Neural progenitor cell (in vitro differentiated cells): ENCODE measurements around the gene BAK1. TPM values are rescaled to one million over a fixed set of nuclear protein-coding genes. Genes with fewer than 3 reads are reported as not detected.

Experiments
- DNase-seq: peaks from one replicate; pipeline ENCODE4 v3.0.0-alpha.2; 2016; ENCODE audit warnings: low spot score
- H2AFZ ChIP-seq: fragments of 200-600 bp; sonication (generic); replicated peaks from 2 replicates; pipeline ENCODE4 v1.6.1; 2016; ENCODE audit warnings: antibody characterized with exemption
- H3F3A ChIP-seq: fragments of 200-600 bp; sonication (generic); 2 replicates; pipeline ENCODE4 v1.6.1; 2016; ENCODE audit warnings: antibody characterized with exemption, low read depth
- H3K27ac ChIP-seq: fragments of 200-600 bp; sonication (generic); 2 replicates; pipeline ENCODE4 v1.5.1; 2016; ENCODE audit warnings: mild to moderate bottlenecking
- H3K27me3 ChIP-seq: fragments of 200-600 bp; sonication (generic); 2 replicates; pipeline ENCODE4 v1.6.1; 2016; ENCODE audit warnings: mild to moderate bottlenecking, moderate library complexity
- H3K36me3 ChIP-seq: fragments of 200-600 bp; sonication (generic); 2 replicates; pipeline ENCODE4 v1.5.1; 2016
- H3K4me1 ChIP-seq: fragments of 200-600 bp; sonication (generic); 2 replicates; pipeline ENCODE4 v1.6.1; 2016; ENCODE audit warnings: mixed run types
- H3K4me2 ChIP-seq: fragments of 200-600 bp; sonication (generic); 2 replicates; pipeline ENCODE4 v1.6.1; 2016
- H3K4me3 ChIP-seq: fragments of 200-600 bp; sonication (generic); 2 replicates; pipeline ENCODE4 v1.5.1; 2016
- H3K79me2 ChIP-seq: fragments of 200-600 bp; sonication (generic); 2 replicates; pipeline ENCODE4 v1.6.1; 2016; ENCODE audit warnings: low read depth
- H3K9ac ChIP-seq: fragments of 200-600 bp; sonication (generic); 2 replicates; pipeline ENCODE4 v1.6.1; 2016
- H3K9me3 ChIP-seq: fragments of 200-600 bp; sonication (generic); 2 replicates; pipeline ENCODE4 v1.5.1; 2016; ENCODE audit warnings: low read depth
- H4K20me1 ChIP-seq: fragments of 200-600 bp; sonication (generic); 2 replicates; pipeline ENCODE4 v1.6.1; 2016; ENCODE audit warnings: low read depth
- H3K27ac Mint-ChIP-seq: 3 replicates; pipeline ENCODE4 v1.8.0; 2021; ENCODE audit warnings: mixed read lengths
- H3K27me3 Mint-ChIP-seq: 2 replicates; pipeline ENCODE4 v1.8.0; 2022; ENCODE audit warnings: low read depth, mild to moderate bottlenecking, inconsistent platforms, moderate library complexity, mixed read lengths; ENCODE audit not compliant: insufficient read depth
- H3K36me3 Mint-ChIP-seq: 3 replicates; pipeline ENCODE4 v1.8.0; 2021; ENCODE audit warnings: mixed read lengths
- H3K4me1 Mint-ChIP-seq: 3 replicates; pipeline ENCODE4 v1.8.0; 2021; ENCODE audit warnings: mixed read lengths
- H3K4me3 Mint-ChIP-seq: 3 replicates; pipeline ENCODE4 v1.8.0; 2021; ENCODE audit warnings: mild to moderate bottlenecking, moderate library complexity, mixed read lengths
- H3K9me3 Mint-ChIP-seq: 3 replicates; pipeline ENCODE4 v1.8.0; 2020; ENCODE audit warnings: mixed read lengths
- CTCF ChIP-seq: fragments of 200-600 bp; sonication (generic); IDR thresholded peaks from 2 replicates; pipeline ENCODE4 v1.5.1; 2017; ENCODE audit warnings: antibody characterized with exemption, mild to moderate bottlenecking
- EZH2 ChIP-seq: fragments of 200-600 bp; sonication (generic); IDR thresholded peaks from 2 replicates; pipeline ENCODE4 v1.6.1; 2017; ENCODE audit warnings: antibody characterized with exemption, mild to moderate bottlenecking, moderate library complexity
- EZH2phosphoT487 ChIP-seq: fragments of 200-600 bp; sonication (generic); IDR thresholded peaks from 2 replicates; pipeline ENCODE4 v1.6.1; 2017; ENCODE audit warnings: antibody characterized with exemption
- total RNA-seq: library from RNA; depleted of rRNA; stranded (reverse); fragments of >200 nt; gene quantifications from 2 replicates; pipeline ENCODE4 v1.2.3, GENCODE V29; 2015; ENCODE audit warnings: low replicate concordance

Gene BAK1
- total RNA-seq, 1 donor from 2014 or later: 13.9 TPM

GRCh38 chr6:33577106-33577535, 3.0 kb downstream of the BAK1 start:
- Mint-ChIP-seq H3K4me1 (peaks cover 17% of the 10 kb centered on the region), H3K4me3 (no peak overlapping the region), H3K36me3 (peaks cover 7% of the 10 kb centered on the region), H3K27me3 (no peaks in the 10 kb centered on the region), H3K9me3 (no peaks in the 10 kb centered on the region), H3K27ac (no peak overlapping the region)
- Histone ChIP-seq H3K4me1 (no peaks in the 10 kb centered on the region), H3K79me2 (peaks cover 21% of the 10 kb centered on the region), H3K27me3 (no peaks in the 10 kb centered on the region), H3K27ac (no peak overlapping the region), H3K4me3 (no peak overlapping the region), H4K20me1 (no peaks in the 10 kb centered on the region), H3K4me2 (no peak overlapping the region), H3K9ac (no peak overlapping the region), H3K9me3 (no peaks in the 10 kb centered on the region), H2AFZ (no peak overlapping the region), H3F3A (peaks cover 17% of the 10 kb centered on the region), H3K36me3 (no peaks in the 10 kb centered on the region)
- TF ChIP-seq EZH2phosphoT487: no peak
- TF ChIP-seq EZH2: no peak
- no peak for TF ChIP-seq CTCF
- no peak for DNase-seq

GRCh38 chr6:33576668-33577067, 3.4 kb downstream of the BAK1 start:
- H3K36me3 Mint-ChIP-seq: peaks cover 7% of the 10 kb centered on the region

GRCh38 chr6:33575211-33575610, 4.9 kb downstream of the BAK1 start:
- H4K20me1 ChIP-seq: no peaks in the 10 kb centered on the region
- peaks cover 30% of the 10 kb centered on the region for H3K4me1 Mint-ChIP-seq
- peaks cover 3% of the 10 kb centered on the region for H3K4me1 ChIP-seq
- H3K27me3 ChIP-seq: peaks cover 3% of the 10 kb centered on the region
- H3K36me3 Mint-ChIP-seq: peaks cover 7% of the 10 kb centered on the region
- H3K36me3 ChIP-seq: no peaks in the 10 kb centered on the region
- no peaks in the 10 kb centered on the region for H3K9me3 ChIP-seq
- H3K27ac Mint-ChIP-seq: no peak overlapping the region
- H3K27ac ChIP-seq: no peak overlapping the region
- peaks cover 5% of the 10 kb centered on the region for H3K27me3 Mint-ChIP-seq
- H3K9ac ChIP-seq: no peak overlapping the region
- no peak overlapping the region for H3K4me2 ChIP-seq
- DNase-seq: no peak
- H3K79me2 ChIP-seq: peaks cover 21% of the 10 kb centered on the region
- no peak overlapping the region for H3K4me3 Mint-ChIP-seq
- H3F3A ChIP-seq: peaks cover 18% of the 10 kb centered on the region
- H3K9me3 Mint-ChIP-seq: no peaks in the 10 kb centered on the region
- TF ChIP-seq EZH2phosphoT487 (no peak), CTCF (no peak), EZH2 (no peak)
- no peak overlapping the region for H2AFZ ChIP-seq
- no peak overlapping the region for H3K4me3 ChIP-seq

More at GRCh38 chr6:33576668-33577067, 3.4 kb downstream of the BAK1 start:
- no peak overlapping the region for H3K4me3 ChIP-seq
- H3K27ac ChIP-seq: no peak overlapping the region
- peaks cover 20% of the 10 kb centered on the region for H3F3A ChIP-seq
- no peaks in the 10 kb centered on the region for H3K36me3 ChIP-seq
- H3K27ac Mint-ChIP-seq: no peak overlapping the region
- no peaks in the 10 kb centered on the region for H3K4me1 ChIP-seq
- H3K9me3 ChIP-seq: no peaks in the 10 kb centered on the region
- no peak overlapping the region for H3K9ac ChIP-seq
- H4K20me1 ChIP-seq: no peaks in the 10 kb centered on the region
- no peak for DNase-seq
- no peak overlapping the region for H3K4me3 Mint-ChIP-seq
- TF ChIP-seq EZH2phosphoT487 (no peak), EZH2 (no peak), CTCF (no peak)
- peaks cover 22% of the 10 kb centered on the region for H3K4me1 Mint-ChIP-seq
- H3K9me3 Mint-ChIP-seq: no peaks in the 10 kb centered on the region
- no peak overlapping the region for H2AFZ ChIP-seq
- H3K27me3 Mint-ChIP-seq: no peaks in the 10 kb centered on the region
- no peak overlapping the region for H3K4me2 ChIP-seq
- H3K27me3 ChIP-seq: no peaks in the 10 kb centered on the region
- peaks cover 21% of the 10 kb centered on the region for H3K79me2 ChIP-seq
